NCI-H524 treated with DMSO at 0.1 percent for 48 hours (cell line): ENCODE results near the gene CCT6A.
"Not testable (repeated sequence)": the region's sequence is repeated elsewhere in the genome, so short reads cannot be mapped to it uniquely, and the experiment has no call there.

Experiments used
- DNase-seq: peaks from one replicate; lab custom pipeline; 2025; lab: John Stamatoyannopoulos, UW

The CCT6A gene

GRCh38 chr7:56098187-56099008 lies 46.8 kb downstream of the CCT6A start:
- DNase-seq = not testable (repeated sequence)

GRCh38 chr7:56099653-56100052 lies 48.1 kb downstream of the CCT6A start:
- DNase-seq = no peak

GRCh38 chr7:56104138-56104537 lies 52.6 kb downstream of the CCT6A start:
- not testable (repeated sequence) for DNase-seq

DNA sequence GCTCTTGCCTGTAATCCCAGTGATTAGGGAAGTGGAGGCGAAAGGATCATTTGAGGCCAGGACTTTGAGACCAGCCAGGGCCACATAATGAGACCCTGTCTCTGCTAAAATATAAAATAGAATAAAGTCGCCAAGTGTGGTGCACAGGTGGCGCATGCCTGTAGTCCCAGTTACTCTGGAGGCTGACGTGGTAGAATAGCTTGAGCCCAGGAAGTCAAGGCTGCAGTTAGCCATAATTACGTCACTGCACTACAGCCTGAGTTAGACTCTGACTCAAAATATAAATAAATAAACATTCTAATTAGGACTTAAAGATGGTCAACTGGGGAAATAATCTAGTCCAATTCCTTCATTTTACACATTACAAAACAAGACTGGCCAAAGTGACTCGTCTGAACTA lies 53.9 kb downstream of the CCT6A start:
- DNase-seq = no peak

DNA sequence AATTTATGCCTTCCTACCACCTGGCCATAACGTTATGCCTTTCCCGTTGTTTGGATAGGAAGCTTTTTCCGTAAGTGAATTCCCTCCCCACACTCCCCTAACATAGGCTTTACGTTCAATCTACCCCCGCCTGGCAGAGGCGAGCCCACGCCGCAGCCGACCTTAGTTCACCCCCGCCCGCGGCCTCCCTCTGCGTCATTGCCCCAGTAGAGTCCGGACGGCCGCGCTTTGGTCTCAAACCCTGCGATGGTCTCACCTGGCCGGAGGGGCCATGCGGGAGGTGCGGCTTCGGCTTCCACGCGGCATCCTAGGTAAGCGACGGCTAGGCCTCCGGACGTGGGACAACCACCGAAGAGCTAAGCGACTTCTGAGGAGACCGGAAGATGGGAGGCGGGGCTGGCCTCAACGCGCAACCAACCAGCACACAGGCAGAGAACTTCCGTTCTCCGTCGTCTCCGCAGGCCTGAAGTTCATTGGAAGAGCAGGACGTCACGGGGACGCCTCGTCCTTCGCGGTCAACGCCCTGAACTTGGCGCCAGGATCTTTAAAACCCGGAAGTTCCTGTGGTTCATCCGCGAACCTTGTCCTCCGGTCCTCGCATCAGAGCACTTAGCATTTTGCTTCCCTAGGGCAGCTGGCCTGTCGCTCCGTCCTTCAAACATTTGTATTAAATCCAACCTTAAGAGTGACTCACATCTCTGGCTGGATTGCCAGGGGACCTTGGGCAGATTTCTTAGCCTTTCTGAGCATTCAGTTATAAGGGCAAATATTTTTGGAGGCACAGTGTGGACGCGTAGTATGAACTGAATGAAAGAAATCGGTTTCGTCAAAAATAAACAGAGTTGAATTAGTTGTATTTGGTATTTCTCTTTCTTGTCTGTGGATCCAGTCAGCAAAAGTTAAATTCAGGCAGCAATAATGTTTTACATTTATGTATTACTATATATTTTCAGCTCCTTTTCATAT lies 54.8 kb downstream of the CCT6A start, which contains the start of gene CHCHD2:
CHCHD2 (minus strand) TSS at position 369 of the 966 bp plus-strand sequence; CDS start at position 306, 63 bp downstream.
- peak; percentile 88 for DNase-seq

DNA sequence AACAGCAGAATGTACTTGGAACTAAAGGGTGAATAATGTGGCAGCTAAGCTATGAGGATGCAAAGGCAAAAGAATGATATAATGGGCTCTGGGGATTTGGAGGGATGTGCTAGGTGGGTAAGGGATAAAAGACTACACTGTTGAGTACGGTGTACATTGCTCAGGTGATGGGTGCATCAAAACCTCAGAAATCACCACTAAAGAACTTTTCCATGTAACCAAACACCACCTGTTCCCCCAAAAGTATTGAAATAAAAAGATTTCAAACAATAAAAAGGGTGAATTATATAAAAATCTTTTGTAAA lies 56.3 kb downstream of the CCT6A start:
- no peak for DNase-seq

GRCh38 chr7:56110611-56111010 lies 59.0 kb downstream of the CCT6A start:
- DNase-seq = no peak

DNA sequence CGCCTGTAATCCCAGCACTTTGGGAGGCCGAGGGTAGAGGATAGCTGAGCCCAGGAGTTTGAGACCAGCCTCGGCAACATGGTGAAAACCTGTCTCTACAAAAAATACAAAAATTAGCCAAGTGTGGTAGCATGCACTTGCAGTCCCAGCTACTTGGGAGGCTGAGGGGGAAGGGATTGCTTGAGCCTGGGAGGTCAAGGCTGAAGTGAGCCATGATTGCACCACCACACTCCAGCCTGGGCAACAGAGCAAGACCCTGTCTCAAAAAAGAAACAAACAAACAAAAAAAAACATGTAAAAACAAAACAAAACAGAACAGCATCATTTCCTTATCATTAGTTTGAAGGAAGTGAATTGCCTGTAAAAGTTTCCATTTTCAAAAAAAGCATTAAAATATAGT lies 60.7 kb downstream of the CCT6A start:
- DNase-seq = not testable (repeated sequence)
